ENCODE results near the gene IZUMO1.

Gene IZUMO1

DNA sequence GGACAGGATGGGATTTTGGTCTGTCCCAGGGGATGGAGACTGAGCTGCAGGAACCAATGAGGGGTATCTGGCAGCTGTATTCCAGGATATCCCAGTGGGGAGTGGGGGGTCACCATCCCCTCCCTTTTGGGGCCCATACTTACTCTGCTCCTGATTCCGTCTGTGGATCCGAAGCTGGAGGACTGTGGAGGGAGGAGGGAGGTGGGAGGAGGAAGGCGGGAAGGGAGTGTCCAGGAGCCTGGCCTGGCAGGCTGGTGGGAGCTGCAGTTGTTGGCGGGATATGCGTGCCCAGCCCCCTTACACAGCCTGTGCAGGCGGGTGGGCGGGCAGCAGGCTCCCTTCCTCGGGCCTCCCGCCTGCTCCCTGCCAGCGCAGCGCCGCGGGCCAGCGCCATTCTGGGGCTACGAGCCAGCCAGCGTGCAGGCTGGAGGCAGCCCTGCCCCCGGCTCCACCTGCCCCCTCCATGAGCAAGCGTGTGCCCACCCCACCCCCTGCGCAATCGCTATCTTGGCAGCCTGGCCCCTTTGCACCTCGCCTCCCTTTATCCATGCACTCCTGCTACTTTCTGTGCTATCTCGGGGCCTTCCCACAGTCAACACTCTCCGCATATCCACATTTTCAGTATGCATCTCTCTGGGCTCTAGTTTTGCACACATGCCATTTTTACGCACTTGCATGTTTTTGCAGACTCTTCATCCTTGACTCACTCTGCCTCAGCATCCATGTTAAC lies 30.0 kb downstream of the IZUMO1 start:
- H3K27me3 Mint-ChIP-seq (ENCODE audit: low read depth, poor library complexity) = peaks cover 10% of the 10 kb centered on the region
- peaks cover 9% of the 10 kb centered on the region for H3K9me3 Mint-ChIP-seq
- H3K36me3 Mint-ChIP-seq (ENCODE audit: low read depth) = no peaks in the 10 kb centered on the region
- peaks cover 77% of the 10 kb centered on the region for H3K4me1 Mint-ChIP-seq
- H3K27ac Mint-ChIP-seq = peak overlapping the region; percentile 62
- peak; percentile 63 for DNase-seq
- TF ChIP-seq, protein P1, sequence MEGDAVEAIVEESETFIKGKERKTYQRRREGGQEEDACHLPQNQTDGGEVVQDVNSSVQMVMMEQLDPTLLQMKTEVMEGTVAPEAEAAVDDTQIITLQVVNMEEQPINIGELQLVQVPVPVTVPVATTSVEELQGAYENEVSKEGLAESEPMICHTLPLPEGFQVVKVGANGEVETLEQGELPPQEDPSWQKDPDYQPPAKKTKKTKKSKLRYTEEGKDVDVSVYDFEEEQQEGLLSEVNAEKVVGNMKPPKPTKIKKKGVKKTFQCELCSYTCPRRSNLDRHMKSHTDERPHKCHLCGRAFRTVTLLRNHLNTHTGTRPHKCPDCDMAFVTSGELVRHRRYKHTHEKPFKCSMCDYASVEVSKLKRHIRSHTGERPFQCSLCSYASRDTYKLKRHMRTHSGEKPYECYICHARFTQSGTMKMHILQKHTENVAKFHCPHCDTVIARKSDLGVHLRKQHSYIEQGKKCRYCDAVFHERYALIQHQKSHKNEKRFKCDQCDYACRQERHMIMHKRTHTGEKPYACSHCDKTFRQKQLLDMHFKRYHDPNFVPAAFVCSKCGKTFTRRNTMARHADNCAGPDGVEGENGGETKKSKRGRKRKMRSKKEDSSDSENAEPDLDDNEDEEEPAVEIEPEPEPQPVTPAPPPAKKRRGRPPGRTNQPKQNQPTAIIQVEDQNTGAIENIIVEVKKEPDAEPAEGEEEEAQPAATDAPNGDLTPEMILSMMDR (IDR thresholded peaks at IDR 0.05) = no peak
- peak overlapping the region; percentile 61 for H3K4me3 Mint-ChIP-seq

DNA sequence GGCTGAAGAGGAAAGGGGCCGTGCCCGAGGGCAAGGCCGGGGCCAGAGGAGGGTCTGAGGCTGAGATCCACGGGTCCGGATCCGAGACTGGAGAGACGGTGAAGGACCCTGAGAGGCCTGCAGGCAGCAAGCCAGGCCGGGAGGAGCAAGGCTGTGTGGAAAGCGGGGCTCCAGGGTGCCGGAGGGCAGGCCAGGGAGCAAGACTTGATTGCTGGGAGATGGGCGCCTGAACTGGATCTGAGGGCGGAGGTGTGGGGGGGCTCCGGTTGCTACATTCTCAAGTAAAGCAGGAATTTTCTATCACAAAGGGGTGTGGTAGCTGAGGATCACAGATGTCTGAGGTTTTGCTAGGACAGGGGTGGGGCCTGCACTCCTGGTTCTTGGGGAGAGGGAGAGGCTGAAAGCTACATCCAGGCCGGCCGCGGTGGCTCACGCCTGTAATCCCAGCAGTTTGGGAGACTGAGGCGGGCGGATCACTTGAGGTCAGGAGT lies 31.0 kb downstream of the IZUMO1 start:
- Mint-ChIP-seq H3K4me1 (peaks cover 71% of the 10 kb centered on the region), H3K36me3 (ENCODE audit: low read depth) (peaks cover 9% of the 10 kb centered on the region), H3K9me3 (peaks cover 15% of the 10 kb centered on the region), H3K4me3 (peak overlapping the region; percentile 87), H3K27me3 (ENCODE audit: low read depth, poor library complexity) (peaks cover 10% of the 10 kb centered on the region), H3K27ac (peak overlapping the region; percentile 22)
- no peak for DNase-seq
- TF ChIP-seq, protein P1 (IDR thresholded peaks at IDR 0.05) = no peak

DNA sequence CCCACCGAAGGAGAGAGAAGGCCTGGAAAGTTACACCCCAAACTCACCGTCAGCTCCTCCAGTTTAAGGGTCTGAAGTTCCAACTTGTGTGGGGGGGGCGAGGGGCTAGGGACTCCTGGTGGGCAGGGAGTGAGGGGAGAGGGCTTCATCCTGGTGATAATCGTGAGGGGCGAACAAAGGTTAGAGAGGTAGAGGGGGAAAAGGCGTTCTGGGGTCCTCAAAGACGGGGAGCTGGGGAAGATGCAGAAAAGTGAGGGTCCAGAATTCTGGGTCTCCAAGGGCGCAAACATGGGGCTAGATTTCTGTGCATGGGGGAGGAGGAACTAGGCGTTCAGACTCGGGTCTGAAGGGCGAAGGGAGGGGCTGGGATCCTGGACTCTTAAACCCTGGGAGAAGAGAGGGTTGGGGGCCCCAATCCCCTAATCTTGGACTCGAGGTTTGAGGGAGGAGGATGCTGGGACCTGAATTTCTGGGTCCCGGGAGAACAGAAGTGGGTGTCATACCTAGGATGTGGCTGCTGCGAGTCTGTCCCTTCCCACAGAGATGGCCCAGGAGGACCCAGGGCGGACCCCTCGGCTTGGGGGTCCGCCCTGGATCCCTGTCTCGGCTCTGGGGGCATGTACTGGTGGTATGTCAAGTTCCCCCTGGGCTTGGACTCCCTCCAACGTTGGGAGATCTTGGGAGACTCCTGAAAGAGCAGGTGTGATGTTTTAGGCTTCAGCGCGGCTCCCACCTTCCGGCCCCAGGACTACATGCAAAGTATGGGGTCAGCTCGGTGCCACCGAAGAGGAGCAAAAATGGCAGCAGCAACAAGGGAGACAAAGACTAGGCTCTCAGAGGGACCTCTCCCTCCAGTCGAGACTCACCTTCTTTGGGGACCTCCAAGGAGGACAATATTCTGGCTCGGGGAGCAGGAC lies 31.7 kb downstream of the IZUMO1 start:
- Mint-ChIP-seq H3K36me3 (ENCODE audit: low read depth) (peaks cover 9% of the 10 kb centered on the region), H3K27ac (peak overlapping the region; percentile 91), H3K4me1 (peaks cover 64% of the 10 kb centered on the region), H3K9me3 (peaks cover 15% of the 10 kb centered on the region), H3K4me3 (peak overlapping the region; percentile 87), H3K27me3 (ENCODE audit: low read depth, poor library complexity) (peaks cover 10% of the 10 kb centered on the region)
- TF ChIP-seq, protein P1 (IDR thresholded peaks at IDR 0.05) = no peak
- DNase-seq = no peak

- peak overlapping the region; percentile 88 for H3K4me3 Mint-ChIP-seq
- H3K4me1 Mint-ChIP-seq = peaks cover 56% of the 10 kb centered on the region
- peaks cover 16% of the 10 kb centered on the region for H3K27me3 Mint-ChIP-seq (ENCODE audit: low read depth, poor library complexity)
- DNase-seq = peak; percentile 99
- H3K36me3 Mint-ChIP-seq (ENCODE audit: low read depth) = peaks cover 9% of the 10 kb centered on the region
- TF ChIP-seq, protein P1 (IDR thresholded peaks at IDR 0.05) = no peak
- H3K27ac Mint-ChIP-seq = peak overlapping the region; percentile 91
- H3K9me3 Mint-ChIP-seq = peaks cover 15% of the 10 kb centered on the region
Observed at GRCh38 chr19:48713864-48714755, 32.6 kb downstream of the IZUMO1 start.

GRCh38 chr19:48713041-48713863 lies 33.5 kb downstream of the IZUMO1 start:
- peaks cover 20% of the 10 kb centered on the region for H3K9me3 Mint-ChIP-seq
- no peak overlapping the region for H3K27ac Mint-ChIP-seq
- TF ChIP-seq, protein P1 (IDR thresholded peaks at IDR 0.05) = peak; percentile 26
- H3K4me3 Mint-ChIP-seq = peak overlapping the region; percentile 88
- H3K27me3 Mint-ChIP-seq (ENCODE audit: low read depth, poor library complexity) = peaks cover 14% of the 10 kb centered on the region
- peaks cover 16% of the 10 kb centered on the region for H3K36me3 Mint-ChIP-seq (ENCODE audit: low read depth)
- peak; percentile 32 for DNase-seq
- H3K4me1 Mint-ChIP-seq = peaks cover 55% of the 10 kb centered on the region
